ENCODE measurements around the gene FRMD5. TPM values are rescaled to one million over a fixed set of nuclear protein-coding genes. Genes with fewer than 3 reads are reported as not detected.

Gene FRMD5
- total RNA-seq, 1 experiment from 2014 or later, result 3.9 TPM

DNA sequence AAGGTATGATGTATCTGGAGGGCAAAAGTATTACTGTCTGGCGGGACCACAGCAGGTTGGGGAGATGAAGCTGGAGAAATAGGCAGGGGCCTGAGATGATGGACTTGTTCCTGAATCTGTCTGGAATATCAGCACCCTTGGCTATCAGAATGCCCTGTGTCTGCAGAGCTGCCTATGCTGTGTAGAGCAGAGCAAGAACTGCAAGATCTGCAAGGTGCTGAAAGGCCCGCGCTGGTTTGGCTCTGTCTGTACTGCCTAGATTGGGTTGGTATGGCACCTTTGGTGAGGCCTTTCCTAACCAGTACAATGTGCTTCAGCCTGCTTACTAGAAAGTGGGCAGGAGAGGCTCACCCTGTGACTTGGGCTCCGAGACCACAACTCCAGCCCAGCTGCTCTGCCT lies 271.5 kb downstream of the FRMD5 start:
- TF ChIP-seq, protein P1, sequence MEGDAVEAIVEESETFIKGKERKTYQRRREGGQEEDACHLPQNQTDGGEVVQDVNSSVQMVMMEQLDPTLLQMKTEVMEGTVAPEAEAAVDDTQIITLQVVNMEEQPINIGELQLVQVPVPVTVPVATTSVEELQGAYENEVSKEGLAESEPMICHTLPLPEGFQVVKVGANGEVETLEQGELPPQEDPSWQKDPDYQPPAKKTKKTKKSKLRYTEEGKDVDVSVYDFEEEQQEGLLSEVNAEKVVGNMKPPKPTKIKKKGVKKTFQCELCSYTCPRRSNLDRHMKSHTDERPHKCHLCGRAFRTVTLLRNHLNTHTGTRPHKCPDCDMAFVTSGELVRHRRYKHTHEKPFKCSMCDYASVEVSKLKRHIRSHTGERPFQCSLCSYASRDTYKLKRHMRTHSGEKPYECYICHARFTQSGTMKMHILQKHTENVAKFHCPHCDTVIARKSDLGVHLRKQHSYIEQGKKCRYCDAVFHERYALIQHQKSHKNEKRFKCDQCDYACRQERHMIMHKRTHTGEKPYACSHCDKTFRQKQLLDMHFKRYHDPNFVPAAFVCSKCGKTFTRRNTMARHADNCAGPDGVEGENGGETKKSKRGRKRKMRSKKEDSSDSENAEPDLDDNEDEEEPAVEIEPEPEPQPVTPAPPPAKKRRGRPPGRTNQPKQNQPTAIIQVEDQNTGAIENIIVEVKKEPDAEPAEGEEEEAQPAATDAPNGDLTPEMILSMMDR (conservative IDR thresholded peaks at IDR 0.05), result no peak

More for the DNA sequence above, 271.5 kb downstream of the FRMD5 start:
- H3K4me2 ChIP-seq (ENCODE audit: insufficient read depth, insufficient read length, low read length), result no peak overlapping the region
- H2BK120ac ChIP-seq (ENCODE audit: low read depth, low read length, poor library complexity, severe bottlenecking), result no peak overlapping the region
- no peak overlapping the region for H3K56ac ChIP-seq (ENCODE audit: insufficient read length, low read depth, low read length)
- H4K20me1 ChIP-seq (ENCODE audit: control insufficient read depth, insufficient read depth, insufficient read length), result no peaks in the 10 kb centered on the region
- no peaks in the 10 kb centered on the region for H3K79me2 ChIP-seq (ENCODE audit: insufficient read depth, low read length)
- H4K5ac ChIP-seq (ENCODE audit: insufficient read length, low read depth, low read length), result no peak overlapping the region
- Mint-ChIP-seq H3K4me3 (no peak overlapping the region), H3K27me3 (ENCODE audit: low read depth) (peaks cover 18% of the 10 kb centered on the region), H3K27ac (no peak overlapping the region), H3K9me3 (peaks cover 0 to 2% of the 10 kb centered on the region in 2 experiments; a peak in 1 of 5 replicates), H3K4me1 (peaks cover 62 to 63% of the 10 kb centered on the region in 2 experiments), H3K36me3 (ENCODE audit: insufficient read depth in 1 of 3, low read depth in 3 of 3) (peaks cover 0 to 5% (median 0%) of the 10 kb centered on the region in 3 experiments; a peak in 2 of 7 replicates)
- no peak for DNase-seq
- H3K27ac ChIP-seq (ENCODE audit: insufficient read length, low read depth, low read length), result no peak overlapping the region
- H3K27me3 ChIP-seq (ENCODE audit: insufficient read depth, low read length), result no peaks in the 10 kb centered on the region
- H4K8ac ChIP-seq (replicated peaks; ENCODE audit: insufficient read length, low read depth, low read length), result no peak overlapping the region
- H3K18ac ChIP-seq (ENCODE audit: insufficient read length, low read depth, low read length), result no peak overlapping the region
- no peak overlapping the region for H3K23ac ChIP-seq (ENCODE audit: insufficient read length, low read depth, low read length)
- peaks cover 20% of the 10 kb centered on the region for H3K4me1 ChIP-seq (ENCODE audit: insufficient read depth, low read length)
- H2BK20ac ChIP-seq (ENCODE audit: low read depth, low read length, poor library complexity, severe bottlenecking), result no peak overlapping the region
- no peaks in the 10 kb centered on the region for H3K79me1 ChIP-seq (ENCODE audit: insufficient read depth, low read depth, low read length, poor library complexity, severe bottlenecking)
- no peak overlapping the region for H4K91ac ChIP-seq (ENCODE audit: insufficient read length, low read depth, low read length)
- no CpG with 5 or more reads among the region's 4 CpGs for WGBS (ENCODE audit: extremely low coverage, insufficient read length, low lambda C conversion rate)
- no peaks in the 10 kb centered on the region for H3K23me2 ChIP-seq (ENCODE audit: insufficient read length, low read depth, low read length, poor library complexity, severe bottlenecking)
- H3K9me3 ChIP-seq (ENCODE audit: control insufficient read depth, low read depth, low read length), result no peaks in the 10 kb centered on the region
- no peak overlapping the region for H3T11ph ChIP-seq (ENCODE audit: low read length)
- H2AFZ ChIP-seq (ENCODE audit: low read length), result no peak overlapping the region
- no peak overlapping the region for H2BK12ac ChIP-seq (ENCODE audit: insufficient read length, low read depth, low read length)
- H2BK15ac ChIP-seq (ENCODE audit: low read depth, low read length), result no peak overlapping the region
- no peak overlapping the region for H3K14ac ChIP-seq (ENCODE audit: insufficient read depth, low read length)
- H2BK5ac ChIP-seq (ENCODE audit: insufficient read length, low read length), result no peak overlapping the region
- no peak overlapping the region for H3K9ac ChIP-seq (ENCODE audit: extremely low read depth, insufficient read length, low read length)
- H3K4ac ChIP-seq (ENCODE audit: low read depth, low read length), result no peak overlapping the region
- H2AK5ac ChIP-seq (ENCODE audit: insufficient read length, low read length), result no peak overlapping the region
